Stimulated activated CD8-positive, alpha-beta memory T cell treated with anti-CD3 and anti-CD28 coated beads, Interleukin-12 subunit alpha, Interleukin-12 subunit beta, amount 100 ng/mL, for 4 hours (primary cell): ENCODE results near the gene CDK11A.
"Not testable (repeated sequence)": the region's sequence is repeated elsewhere in the genome, so short reads cannot be mapped to it uniquely, and the experiment has no call there.

Experiments used
- DNase-seq: peaks from one replicate; pipeline ENCODE4 v3.0.0-alpha.2; 2020; ENCODE audit warnings: low read depth

Gene CDK11A

DNA sequence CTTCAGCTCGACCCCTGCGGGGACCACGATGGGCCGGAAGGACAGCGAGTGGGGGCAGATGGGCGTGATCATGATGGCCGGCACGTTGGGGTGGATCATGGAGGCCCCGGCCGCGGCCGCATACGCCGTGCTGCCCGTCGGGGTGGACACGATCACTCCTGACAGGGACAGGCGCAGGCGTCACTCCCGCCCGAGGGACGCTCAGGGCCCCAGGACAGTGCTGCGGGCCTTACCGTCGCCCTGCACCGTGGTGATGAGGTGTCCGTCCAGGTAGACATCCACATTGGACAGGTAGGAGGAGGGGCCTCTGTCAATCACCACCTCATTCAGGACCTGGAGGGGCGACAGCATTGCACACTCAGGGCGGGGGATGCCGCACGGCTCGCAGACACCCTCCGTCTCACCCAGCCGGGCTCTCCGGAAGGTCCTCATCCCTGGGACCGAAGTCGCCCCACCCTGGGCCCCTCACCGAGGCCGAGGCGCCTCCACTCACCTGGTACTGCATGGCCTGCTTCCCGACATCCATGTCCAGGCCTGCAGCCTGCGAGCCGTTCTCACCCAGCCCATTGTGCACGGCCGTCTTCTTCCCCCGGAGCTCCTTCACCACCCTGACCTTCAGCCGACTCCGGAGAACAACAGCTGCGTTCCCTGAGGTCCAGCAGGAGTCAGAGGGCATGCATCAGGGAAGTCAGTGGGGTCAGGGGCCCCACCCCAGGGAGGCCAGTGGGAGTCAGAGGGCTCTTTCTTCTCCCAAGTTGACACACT lies 30.1 kb upstream of the CDK11A start:
- no peak for DNase-seq

DNA sequence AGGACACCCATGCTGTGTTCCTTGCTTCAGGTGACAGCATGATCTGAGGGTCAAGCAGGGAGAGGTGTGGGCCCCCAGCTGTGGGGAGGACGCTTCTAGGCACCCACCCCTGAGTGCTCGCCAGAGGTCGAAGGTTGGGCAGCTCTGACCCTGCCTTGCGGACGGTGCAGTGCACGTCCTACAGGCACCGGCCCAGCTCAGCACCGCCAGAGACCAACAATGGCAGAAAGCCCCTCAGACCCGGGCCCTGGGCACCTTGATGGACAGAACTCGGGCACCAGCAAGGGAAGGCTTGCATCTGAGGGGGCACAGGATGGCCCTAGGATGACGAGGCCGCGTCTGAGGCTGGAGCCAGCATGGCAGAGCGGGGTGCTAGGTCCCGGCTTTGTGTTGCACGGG lies 29.4 kb upstream of the CDK11A start:
- DNase-seq: no peak

DNA sequence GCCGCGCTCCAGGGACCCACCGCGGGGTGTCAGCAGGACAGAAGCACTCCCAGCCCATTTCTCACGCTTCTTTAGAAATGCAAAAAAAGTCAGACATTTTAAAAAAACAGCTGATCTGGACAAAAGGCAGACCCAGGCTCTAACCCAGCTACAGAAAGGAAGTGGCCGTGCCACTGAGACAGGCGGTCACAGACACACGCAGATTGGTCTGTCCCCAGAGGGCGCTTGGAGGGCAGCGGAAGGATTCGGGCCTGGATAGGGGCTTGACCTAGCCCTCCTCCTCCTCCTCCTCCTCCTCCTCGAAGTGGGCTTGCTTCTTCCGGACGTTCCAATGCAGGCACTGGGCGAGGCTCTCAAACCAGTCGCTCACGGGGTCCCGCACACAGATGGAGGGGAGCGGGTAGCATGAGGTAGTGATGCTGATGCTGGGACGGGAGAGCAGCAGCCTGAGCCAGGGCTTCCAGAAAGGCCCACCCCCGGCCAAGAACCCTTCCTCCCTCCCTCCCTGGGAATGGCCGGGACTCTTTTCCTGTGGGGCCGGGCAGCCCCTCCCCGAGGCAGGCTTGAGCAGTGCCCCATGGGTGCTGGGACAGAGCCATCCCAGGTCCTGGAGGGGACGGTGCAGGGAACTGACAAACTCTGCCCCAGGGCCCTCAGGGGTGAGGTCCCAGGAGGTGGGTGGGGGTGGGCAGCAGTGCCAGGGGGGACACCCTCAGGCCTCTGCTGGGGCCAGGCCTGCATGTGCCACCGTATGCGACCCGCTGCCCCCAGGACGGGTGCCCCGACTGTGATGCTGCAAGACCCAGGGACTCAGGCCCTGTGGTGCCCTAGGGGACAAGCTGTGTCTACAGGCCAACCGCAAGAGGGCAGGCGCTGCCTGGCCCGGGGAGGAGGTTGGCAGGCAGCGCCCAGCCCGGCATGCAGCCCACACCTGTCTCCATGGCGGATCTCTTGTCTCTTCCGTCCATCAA lies 28.8 kb upstream of the CDK11A start:
- no peak for DNase-seq

DNA sequence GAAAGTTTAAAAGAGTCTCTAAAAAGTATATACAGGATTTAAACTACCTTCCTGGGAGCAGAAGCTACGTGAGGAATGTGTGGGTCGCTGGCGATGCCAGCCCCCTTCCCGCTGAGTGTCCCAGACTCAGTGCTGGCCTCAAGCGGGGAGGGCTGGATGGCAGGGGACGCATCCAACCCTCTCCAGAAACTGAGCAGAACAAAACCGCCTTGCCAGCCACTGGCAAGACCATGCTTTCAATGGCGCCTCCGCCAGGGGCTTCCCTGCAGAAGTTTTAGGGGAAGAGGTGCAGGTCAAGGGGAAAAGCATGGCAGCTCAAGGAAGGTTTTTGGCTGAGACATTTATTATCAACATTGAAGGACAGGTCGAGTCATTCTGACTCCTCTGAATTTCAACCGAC lies 28.0 kb upstream of the CDK11A start:
- DNase-seq: no peak

DNA sequence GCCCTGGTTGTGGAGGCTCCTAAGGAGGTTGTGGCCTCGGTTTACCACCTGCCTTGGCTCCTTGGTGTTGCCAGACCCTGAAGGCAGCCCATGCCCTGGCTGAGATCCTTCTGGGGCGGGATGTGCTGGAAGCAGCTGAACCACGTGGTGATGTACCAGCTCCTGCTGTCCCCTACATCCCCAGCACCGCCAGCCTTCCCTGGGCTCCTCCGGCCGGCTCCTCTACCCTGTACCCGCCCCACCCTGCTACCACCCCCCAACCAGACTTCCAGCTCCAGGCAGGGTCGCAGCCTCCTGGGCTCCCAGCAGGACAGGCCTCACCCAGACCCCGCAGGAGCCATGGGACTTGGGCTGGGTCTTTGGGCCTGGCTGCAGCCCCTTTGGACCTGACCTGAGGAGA lies 25.8 kb upstream of the CDK11A start:
- DNase-seq: not testable (repeated sequence)

GRCh38 chr1:1748686-1749321 lies 24.6 kb upstream of the CDK11A start:
- DNase-seq: no peak

GRCh38 chr1:1746566-1746909 lies 22.4 kb upstream of the CDK11A start:
- not testable (repeated sequence) for DNase-seq

- peak; percentile 61 for DNase-seq
Observed at GRCh38 chr1:1745651-1746565, 21.8 kb upstream of the CDK11A start.

GRCh38 chr1:1742529-1742928 lies 18.4 kb upstream of the CDK11A start:
- not testable (repeated sequence) for DNase-seq

GRCh38 chr1:1741013-1741412 lies 16.9 kb upstream of the CDK11A start:
- DNase-seq: not testable (repeated sequence)

DNA sequence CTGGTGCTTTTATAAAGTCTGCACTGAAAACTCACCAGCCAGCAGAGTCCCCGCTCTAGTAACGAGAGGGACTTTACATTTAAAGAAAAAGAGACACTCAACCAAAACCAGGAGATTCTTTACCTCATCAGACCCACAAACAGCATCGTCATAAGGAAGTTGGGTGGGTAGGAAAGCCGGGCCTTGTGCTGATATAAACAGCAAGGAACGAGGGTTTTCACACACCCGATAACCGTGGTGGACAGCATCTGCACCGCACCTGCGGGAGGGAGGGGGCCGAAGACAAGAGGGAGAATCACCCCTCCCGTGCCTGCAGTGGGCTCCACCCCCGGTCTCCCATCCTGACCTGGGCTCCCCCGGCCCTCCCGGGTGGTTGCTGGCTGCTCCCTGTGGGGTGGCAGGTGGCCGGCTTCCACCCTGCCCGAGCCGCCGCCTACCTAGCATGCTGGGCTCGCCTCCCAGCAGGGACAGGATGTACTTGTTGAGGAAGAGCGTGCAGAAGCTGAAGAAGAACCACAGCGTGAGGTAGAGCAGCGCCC lies 14.7 kb upstream of the CDK11A start:
- not testable (repeated sequence) for DNase-seq

GRCh38 chr1:1737675-1738590 lies 13.8 kb upstream of the CDK11A start:
- DNase-seq: not testable (repeated sequence)

DNA sequence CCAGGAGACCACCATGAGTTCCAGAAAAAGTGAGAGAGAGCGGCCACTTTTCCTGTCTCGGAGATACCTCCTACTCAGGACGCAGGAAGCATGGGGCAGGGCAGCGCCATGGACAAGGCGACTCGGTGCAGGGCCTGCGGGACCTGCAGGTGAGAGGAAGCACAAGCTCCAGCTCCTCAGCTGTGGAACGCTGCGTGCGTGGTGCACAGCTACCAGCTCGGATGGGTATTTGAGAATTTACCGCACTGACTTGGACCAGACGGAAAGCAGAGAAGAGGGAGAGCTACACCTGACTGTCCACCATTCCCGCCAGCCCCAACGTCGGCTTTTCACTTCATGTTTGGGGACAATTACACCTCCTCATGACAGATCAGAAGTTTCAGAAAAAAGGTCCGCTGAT lies 8.2 kb upstream of the CDK11A start:
- DNase-seq: no peak

DNA sequence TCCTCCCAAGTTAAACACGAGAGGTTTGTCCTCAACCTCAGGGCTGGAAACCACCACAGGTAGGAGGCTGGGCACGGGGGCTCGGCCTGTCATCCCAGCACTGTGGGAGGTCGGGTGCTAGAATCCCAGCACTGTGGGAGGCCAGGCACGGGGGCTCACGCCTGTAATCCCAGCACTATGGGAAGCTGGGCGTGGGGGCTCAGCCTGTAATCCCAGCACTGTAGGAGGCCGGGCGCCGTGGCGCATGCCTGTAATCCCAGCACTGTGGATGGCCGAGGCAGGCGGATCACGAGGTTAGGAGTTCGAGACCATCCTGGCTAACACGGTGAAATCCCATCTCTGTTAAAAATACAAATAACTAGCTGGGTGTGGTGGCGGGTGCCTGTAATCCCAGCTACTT lies 6.7 kb upstream of the CDK11A start:
- DNase-seq: no peak

DNA sequence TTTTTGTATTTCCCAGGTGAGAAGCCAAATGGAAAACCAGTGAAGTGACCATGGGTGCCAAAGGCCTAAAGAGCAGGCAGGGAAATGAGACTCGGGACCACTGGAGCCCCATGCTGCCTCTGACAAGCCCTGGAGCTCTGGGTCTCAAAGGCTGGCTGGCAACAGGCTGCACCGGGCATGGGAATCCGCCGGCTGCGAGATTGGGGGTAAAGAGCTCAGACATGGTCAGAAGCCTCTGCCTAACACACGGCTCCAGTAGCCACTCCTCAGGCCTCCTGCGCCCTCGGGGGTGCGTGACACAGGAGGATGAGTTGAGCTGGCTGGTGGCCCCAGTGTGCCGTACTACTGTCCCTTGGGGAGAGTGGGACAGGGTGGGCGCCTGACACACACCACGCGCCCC lies 6.1 kb upstream of the CDK11A start:
- DNase-seq: not testable (repeated sequence)

DNA sequence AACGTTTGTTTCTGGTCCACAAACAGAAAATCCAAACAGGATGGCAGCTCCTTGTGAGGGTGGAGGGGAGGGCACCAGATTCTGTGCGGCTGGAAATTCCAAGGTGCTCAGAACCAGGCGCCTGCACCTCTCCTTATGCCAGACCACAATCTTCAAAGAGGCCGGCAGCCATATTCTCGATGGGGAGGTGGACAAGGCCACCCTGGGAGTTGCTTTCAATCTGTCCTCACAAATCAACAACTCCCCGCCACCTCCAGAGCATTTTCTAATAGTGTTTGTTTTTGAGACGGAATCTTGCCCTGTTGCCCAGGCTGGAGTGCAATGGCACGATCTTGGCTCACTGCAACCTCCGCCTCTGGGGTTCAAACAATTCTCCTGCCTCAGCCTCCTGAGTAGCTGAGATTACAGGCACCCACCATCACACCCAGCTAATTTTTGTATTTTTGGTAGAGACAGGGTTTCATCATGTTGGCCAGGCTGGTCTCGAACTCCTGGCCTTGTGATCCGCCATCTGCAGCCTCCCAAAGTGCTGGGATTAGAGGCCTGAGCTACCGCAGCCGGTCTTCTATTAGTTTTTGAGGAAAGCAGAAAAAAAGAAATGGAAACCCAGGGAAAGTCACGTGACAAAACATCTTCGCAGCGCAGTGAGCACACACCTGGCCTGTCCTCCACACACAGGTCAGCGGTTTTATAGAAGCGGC lies 5.1 kb upstream of the CDK11A start:
- not testable (repeated sequence) for DNase-seq

DNA sequence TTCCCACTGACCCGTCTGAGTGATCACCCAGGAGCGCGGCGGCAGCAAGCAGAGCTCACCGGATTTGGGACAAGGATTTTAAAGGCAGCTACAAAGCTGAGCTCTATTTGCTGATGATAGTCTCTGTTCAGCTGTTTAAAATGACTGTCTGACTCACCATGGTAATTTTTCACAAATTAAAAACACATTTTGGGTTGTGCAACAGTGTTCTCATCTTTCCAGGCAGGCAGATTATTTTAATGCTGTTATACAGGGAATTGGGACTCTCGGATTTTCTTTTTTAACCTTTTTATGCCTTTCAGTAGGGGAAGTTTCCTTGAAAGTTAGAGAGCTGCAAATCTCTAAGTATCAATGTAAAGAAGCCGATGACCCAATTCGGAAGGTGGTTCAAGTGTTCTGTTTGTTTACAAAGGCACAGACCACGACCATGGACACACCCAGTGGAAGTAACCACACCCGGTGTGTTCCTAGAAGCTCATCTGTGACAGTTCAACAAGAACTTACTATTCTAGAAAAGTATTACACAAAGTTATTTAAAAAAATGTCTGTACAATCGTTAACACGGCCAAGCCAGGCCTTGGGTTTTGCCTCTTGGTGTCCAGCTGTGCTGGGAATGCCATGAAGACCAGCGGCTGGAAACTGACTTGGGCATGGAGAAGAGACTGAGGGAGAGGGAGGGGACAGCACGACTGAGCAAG lies 4.3 kb upstream of the CDK11A start:
- not testable (repeated sequence) for DNase-seq

GRCh38 chr1:1727131-1727651 lies 3.0 kb upstream of the CDK11A start:
- not testable (repeated sequence) for DNase-seq

DNA sequence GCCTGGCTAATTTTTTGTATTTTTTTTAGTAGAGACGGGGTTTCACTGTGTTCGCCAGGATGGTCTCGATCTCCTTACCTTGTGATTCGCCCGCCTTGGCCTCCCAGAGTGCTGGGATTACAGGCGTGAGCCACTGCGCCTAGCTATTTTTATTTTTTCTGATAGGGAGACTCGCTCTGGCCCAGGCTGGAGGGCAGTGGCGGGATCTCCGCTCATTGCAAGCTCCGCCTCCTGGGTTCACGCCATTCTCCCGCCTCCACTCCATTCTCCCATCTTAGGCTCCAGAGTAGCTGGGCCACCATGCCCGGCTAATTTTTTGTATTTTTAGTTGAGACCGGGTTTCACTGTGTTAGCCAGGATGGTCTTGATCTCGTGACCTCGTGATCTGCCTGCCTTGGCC lies 1.9 kb upstream of the CDK11A start:
- not testable (repeated sequence) for DNase-seq
